Mesendoderm (in vitro differentiated cells): ENCODE results near the gene ATP1A1.

Experiments used
- DNase-seq: peaks from one replicate; pipeline ENCODE4 v3.0.0; 2013
- H2AK5ac ChIP-seq: 2 replicates; pipeline ENCODE4 v1.6.1; 2013; ENCODE audit warnings: low read length, inconsistent platforms
- H2BK120ac ChIP-seq: 2 replicates; pipeline ENCODE4 v1.6.1; 2013; ENCODE audit warnings: low read depth, mild to moderate bottlenecking, low read length, moderate library complexity, mixed read lengths
- H2BK15ac ChIP-seq: replicated peaks from 2 replicates; pipeline ENCODE4 v1.6.1; 2013; ENCODE audit warnings: low read depth, mild to moderate bottlenecking, moderate library complexity
- H2BK5ac ChIP-seq: 2 replicates; pipeline ENCODE4 v1.6.1; 2013; ENCODE audit warnings: low read length, inconsistent platforms
- H3K18ac ChIP-seq: 2 replicates; pipeline ENCODE4 v1.6.1; 2013; ENCODE audit warnings: mild to moderate bottlenecking, low read length, mixed read lengths
- H3K23ac ChIP-seq: one replicate; pipeline ENCODE4 v1.6.1; 2013; ENCODE audit warnings: low read length
- H3K27ac ChIP-seq: 2 replicates; pipeline ENCODE4 v1.5.1; 2013; ENCODE audit warnings: low read depth, mild to moderate bottlenecking, inconsistent platforms, low read length, moderate library complexity
- H3K27me3 ChIP-seq: 2 replicates; pipeline ENCODE4 v1.6.1; 2013; ENCODE audit warnings: low read length, control low read depth, mild to moderate bottlenecking, inconsistent platforms; ENCODE audit not compliant: insufficient read depth, poor library complexity
- H3K36me3 ChIP-seq: 2 replicates; pipeline ENCODE4 v1.6.1; 2013; ENCODE audit warnings: low read length, inconsistent platforms; ENCODE audit not compliant: control insufficient read depth, insufficient read depth
- H3K4ac ChIP-seq: one replicate; pipeline ENCODE4 v1.6.1; 2013; ENCODE audit warnings: low read depth, mild to moderate bottlenecking, low read length, moderate library complexity
- H3K4me1 ChIP-seq: 2 replicates; pipeline ENCODE4 v1.6.1; 2013; ENCODE audit warnings: low read depth, low read length, inconsistent platforms; ENCODE audit not compliant: control insufficient read depth
- H3K4me2 ChIP-seq: 2 replicates; pipeline ENCODE4 v1.6.1; 2013; ENCODE audit warnings: low read length
- H3K4me3 ChIP-seq: 2 replicates; pipeline ENCODE4 v1.5.1; 2013; ENCODE audit warnings: mild to moderate bottlenecking, low read length
- H3K56ac ChIP-seq: one replicate; pipeline ENCODE4 v1.6.1; 2013; ENCODE audit warnings: low read length
- H3K79me1 ChIP-seq: 2 replicates; pipeline ENCODE4 v1.6.1; 2013; ENCODE audit warnings: low read length, inconsistent platforms
- H3K79me2 ChIP-seq: 2 replicates; pipeline ENCODE4 v1.6.1; 2013; ENCODE audit warnings: mild to moderate bottlenecking, low read length; ENCODE audit not compliant: control insufficient read depth, insufficient read depth
- H3K9ac ChIP-seq: 2 replicates; pipeline ENCODE4 v1.6.1; 2013; ENCODE audit warnings: low read length, inconsistent platforms
- H4K5ac ChIP-seq: one replicate; pipeline ENCODE4 v1.6.1; 2013; ENCODE audit warnings: low read length
- H4K8ac ChIP-seq: one replicate; pipeline ENCODE4 v1.6.1; 2013; ENCODE audit warnings: low read depth, mild to moderate bottlenecking, control low read depth, low read length, moderate library complexity
- WGBS: extraction: QIAGEN DNeasy Blood & Tissue Kit; methylation state at CpG from one replicate; pipeline ENCODE4 v1.1.7; 2013; ENCODE audit warnings: low lambda C conversion rate, missing lambda C conversion rate; ENCODE audit not compliant: insufficient coverage; ENCODE audit errors: extremely low coverage; 5-methylcytosine and 5-hydroxymethylcytosine counted together

The ATP1A1 gene

GRCh38 chr1:116356067-116356466 is 17.0 kb upstream of the ATP1A1 start:
- no peak overlapping the region for H3K18ac ChIP-seq

GRCh38 chr1:116356673-116357072 is 16.4 kb upstream of the ATP1A1 start:
- Histone ChIP-seq H3K56ac (no peak overlapping the region), H3K27me3 (no peaks in the 10 kb centered on the region), H3K4me1 (no peaks in the 10 kb centered on the region), H3K27ac (no peak overlapping the region), H3K23ac (no peak overlapping the region), H2BK15ac (no peak overlapping the region), H4K8ac (no peak overlapping the region), H3K36me3 (no peaks in the 10 kb centered on the region), H3K18ac (no peak overlapping the region), H3K9ac (no peak overlapping the region), H3K4me2 (no peak overlapping the region), H3K4me3 (no peak overlapping the region), H4K5ac (no peak overlapping the region), H2BK5ac (no peak overlapping the region), H3K4ac (no peak overlapping the region), H2BK120ac (no peak overlapping the region), H3K79me2 (no peaks in the 10 kb centered on the region), H2AK5ac (no peak overlapping the region), H3K79me1 (no peaks in the 10 kb centered on the region)
- no peak for DNase-seq
- WGBS, result 100% methylated on average over 1 of the region's 2 CpGs

More at GRCh38 chr1:116356067-116356466, 17.0 kb upstream of the ATP1A1 start:
- H3K27ac ChIP-seq, result no peak overlapping the region
- H2AK5ac ChIP-seq, result no peak overlapping the region
- no peak overlapping the region for H3K23ac ChIP-seq
- H2BK5ac ChIP-seq, result no peak overlapping the region
- no peak for DNase-seq
- H3K4me1 ChIP-seq, result no peaks in the 10 kb centered on the region
- H2BK15ac ChIP-seq, result no peak overlapping the region
- WGBS, result no CpG with 5 or more reads among the region's 4 CpGs
- no peak overlapping the region for H2BK120ac ChIP-seq
- no peaks in the 10 kb centered on the region for H3K79me1 ChIP-seq
- H3K36me3 ChIP-seq, result no peaks in the 10 kb centered on the region
- H3K4ac ChIP-seq, result no peak overlapping the region
- H3K56ac ChIP-seq, result no peak overlapping the region
- H3K27me3 ChIP-seq, result no peaks in the 10 kb centered on the region
- no peak overlapping the region for H3K4me3 ChIP-seq
- H3K79me2 ChIP-seq, result no peaks in the 10 kb centered on the region
- H3K4me2 ChIP-seq, result no peak overlapping the region
- H3K9ac ChIP-seq, result no peak overlapping the region
- H4K5ac ChIP-seq, result no peak overlapping the region
- H4K8ac ChIP-seq, result no peak overlapping the region

- H2BK15ac ChIP-seq, result no peak overlapping the region
- no peak for DNase-seq
- H3K27me3 ChIP-seq, result no peaks in the 10 kb centered on the region
- H3K4me3 ChIP-seq, result no peak overlapping the region
- H3K4ac ChIP-seq, result no peak overlapping the region
- no peaks in the 10 kb centered on the region for H3K36me3 ChIP-seq
- no peak overlapping the region for H3K9ac ChIP-seq
- H3K4me2 ChIP-seq, result no peak overlapping the region
- no peak overlapping the region for H3K27ac ChIP-seq
- H3K18ac ChIP-seq, result no peak overlapping the region
- H3K23ac ChIP-seq, result no peak overlapping the region
- H4K5ac ChIP-seq, result no peak overlapping the region
- H4K8ac ChIP-seq, result no peak overlapping the region
- no peak overlapping the region for H2BK120ac ChIP-seq
- WGBS, result no CpG with 5 or more reads among the region's 1 CpG
- H2AK5ac ChIP-seq, result no peak overlapping the region
- no peak overlapping the region for H2BK5ac ChIP-seq
- no peaks in the 10 kb centered on the region for H3K79me2 ChIP-seq
- H3K79me1 ChIP-seq, result no peaks in the 10 kb centered on the region
- no peaks in the 10 kb centered on the region for H3K4me1 ChIP-seq
- no peak overlapping the region for H3K56ac ChIP-seq
Measured at GRCh38 chr1:116357487-116357886, 15.6 kb upstream of the ATP1A1 start.

GRCh38 chr1:116359060-116359830 is 13.8 kb upstream of the ATP1A1 start:
- H2AK5ac ChIP-seq, result no peak overlapping the region
- no peaks in the 10 kb centered on the region for H3K79me2 ChIP-seq
- H4K5ac ChIP-seq, result no peak overlapping the region
- no peak overlapping the region for H3K23ac ChIP-seq
- no peak overlapping the region for H2BK120ac ChIP-seq
- no peaks in the 10 kb centered on the region for H3K36me3 ChIP-seq
- no peak overlapping the region for H3K4ac ChIP-seq
- no peaks in the 10 kb centered on the region for H3K4me1 ChIP-seq
- no peak overlapping the region for H3K4me3 ChIP-seq
- WGBS, result no CpG with 5 or more reads among the region's 2 CpGs
- no peak overlapping the region for H2BK5ac ChIP-seq
- no peak overlapping the region for H3K27ac ChIP-seq
- H3K4me2 ChIP-seq, result no peak overlapping the region
- no peak for DNase-seq
- H3K79me1 ChIP-seq, result no peaks in the 10 kb centered on the region
- H4K8ac ChIP-seq, result no peak overlapping the region
- H3K9ac ChIP-seq, result no peak overlapping the region
- no peak overlapping the region for H3K18ac ChIP-seq
- no peak overlapping the region for H2BK15ac ChIP-seq
- no peak overlapping the region for H3K56ac ChIP-seq
- no peaks in the 10 kb centered on the region for H3K27me3 ChIP-seq

GRCh38 chr1:116359871-116360270 is 13.2 kb upstream of the ATP1A1 start:
- H3K4me1 ChIP-seq, result no peaks in the 10 kb centered on the region
- no peak overlapping the region for H4K8ac ChIP-seq
- no peak overlapping the region for H2AK5ac ChIP-seq
- H3K4ac ChIP-seq, result no peak overlapping the region
- no peaks in the 10 kb centered on the region for H3K27me3 ChIP-seq
- H3K56ac ChIP-seq, result no peak overlapping the region
- H3K79me1 ChIP-seq, result no peaks in the 10 kb centered on the region
- H2BK5ac ChIP-seq, result no peak overlapping the region
- DNase-seq, result no peak
- H3K4me3 ChIP-seq, result no peak overlapping the region
- H4K5ac ChIP-seq, result no peak overlapping the region
- H3K18ac ChIP-seq, result no peak overlapping the region
- no peak overlapping the region for H3K27ac ChIP-seq
- H3K36me3 ChIP-seq, result no peaks in the 10 kb centered on the region
- H2BK120ac ChIP-seq, result no peak overlapping the region
- no peak overlapping the region for H3K9ac ChIP-seq
- H3K79me2 ChIP-seq, result no peaks in the 10 kb centered on the region
- no peak overlapping the region for H2BK15ac ChIP-seq
- H3K23ac ChIP-seq, result no peak overlapping the region
- no peak overlapping the region for H3K4me2 ChIP-seq
- WGBS, result no CpG with 5 or more reads among the region's 1 CpG
